ENCODE data around the gene WDHD1.
A peak's percentile ranks its signal among the peaks of the same experiment; 100 is the strongest.
"Not testable (repeated sequence)": the region's sequence is repeated elsewhere in the genome, so short reads cannot be mapped to it uniquely, and the experiment has no call there.

Gene WDHD1

DNA sequence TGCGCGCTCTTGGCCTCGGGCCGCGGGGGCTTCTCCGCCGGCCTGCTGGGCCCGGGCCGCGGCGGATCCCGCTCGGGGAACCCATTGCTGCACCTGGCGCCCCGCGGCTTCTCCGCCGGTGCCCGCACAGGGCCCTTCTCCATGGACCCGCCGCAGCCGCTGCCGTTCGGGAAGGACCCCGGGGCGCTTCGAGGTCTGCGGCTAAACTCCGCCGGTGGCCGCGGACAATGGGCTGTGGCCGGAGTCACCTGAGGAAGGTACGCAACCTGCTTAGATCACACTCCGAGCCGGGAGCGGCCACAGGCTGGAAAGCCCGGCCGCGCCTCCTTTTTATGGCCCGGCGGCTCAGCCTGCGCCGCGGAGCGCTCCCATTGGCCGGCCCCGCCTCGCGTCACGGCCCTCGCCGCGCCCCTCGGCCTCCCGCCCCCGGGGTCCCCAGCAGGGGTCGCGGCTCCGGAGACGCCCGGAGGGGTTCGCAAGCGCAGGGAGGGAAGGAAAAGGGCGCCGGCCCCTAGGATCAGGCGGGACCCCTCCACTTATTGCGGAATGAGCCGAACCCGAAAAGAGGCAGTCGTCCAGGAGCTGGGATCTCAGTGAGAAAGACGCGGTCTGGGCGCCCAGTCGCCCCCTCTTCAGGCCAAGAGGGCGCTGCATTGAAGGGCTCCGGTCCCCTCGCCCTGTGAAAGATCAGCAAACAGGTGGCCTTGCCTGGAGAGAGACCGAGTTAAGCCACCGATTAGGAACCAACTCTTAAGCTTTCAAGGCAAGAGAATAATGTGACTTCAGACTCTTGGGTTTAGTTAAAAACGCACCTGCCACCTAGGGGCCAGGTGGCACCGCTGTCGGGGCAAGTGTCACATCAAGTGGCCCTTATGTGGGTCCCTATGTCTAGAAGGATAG is 124.1 kb downstream of the WDHD1 start, which contains the start of gene GCH1:
TSS of gene GCH1 (minus strand) at position 306 of the 900 bp plus-strand sequence. CDS start at position 143, 163 bp downstream.
- peak; percentile 83 for DNase-seq

DNA sequence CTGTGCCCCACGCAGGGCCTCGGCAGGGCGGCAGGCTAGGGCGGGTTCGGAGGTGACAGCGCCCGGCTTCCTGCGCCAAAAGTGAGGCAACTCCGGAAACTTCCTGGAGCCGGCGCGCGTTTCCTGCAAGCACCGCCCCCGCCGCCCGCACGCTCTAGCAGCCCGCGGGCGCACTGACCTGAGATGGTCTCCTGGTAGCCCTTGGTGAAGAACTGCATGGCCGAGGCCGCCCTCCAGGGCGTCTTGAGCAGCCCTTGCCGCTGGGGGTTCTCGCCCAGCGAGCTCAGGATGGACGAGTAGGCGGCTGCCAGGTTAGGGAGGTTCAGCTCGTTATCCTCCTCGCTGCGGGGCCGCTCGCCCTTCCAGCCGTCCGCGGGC is 124.8 kb downstream of the WDHD1 start:
- peak; percentile 55 for DNase-seq

DNA sequence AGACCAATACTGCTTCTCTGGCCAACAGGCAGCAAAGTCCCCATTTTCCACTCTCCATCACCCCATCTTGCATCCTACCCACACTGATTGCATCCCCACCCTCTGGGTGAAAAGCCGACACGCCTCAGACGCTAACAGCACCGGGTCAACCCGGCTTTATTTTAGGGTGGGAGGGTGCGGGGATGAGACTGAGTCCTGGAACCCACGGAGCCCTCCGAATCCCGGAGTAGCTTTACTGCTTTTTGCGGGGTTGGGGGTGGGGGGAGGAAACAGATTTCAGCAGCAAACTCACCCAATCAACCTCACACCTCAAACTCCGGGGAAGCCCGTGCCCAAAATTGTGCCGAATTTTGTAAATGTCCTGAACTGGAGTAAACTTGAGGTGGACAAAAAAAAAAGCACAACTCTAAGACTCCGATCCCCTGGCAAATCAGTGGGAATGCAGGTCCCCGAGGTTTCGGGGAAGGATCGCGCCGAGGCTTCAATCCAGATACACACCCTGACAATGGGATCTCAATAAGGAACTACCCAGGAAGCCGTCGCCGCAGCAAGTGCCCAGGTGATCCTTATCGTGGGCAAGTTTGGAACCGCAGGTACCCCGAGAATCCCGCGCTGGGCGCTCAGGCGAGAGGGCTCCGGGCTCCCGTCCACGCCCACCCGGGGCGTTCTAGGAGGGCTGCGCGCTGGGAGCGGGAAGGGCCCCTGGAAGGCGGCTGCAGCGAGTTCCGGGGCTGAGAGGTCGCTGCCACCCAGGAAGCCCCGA is 125.3 kb downstream of the WDHD1 start:
- peak; percentile 46 for DNase-seq

DNA sequence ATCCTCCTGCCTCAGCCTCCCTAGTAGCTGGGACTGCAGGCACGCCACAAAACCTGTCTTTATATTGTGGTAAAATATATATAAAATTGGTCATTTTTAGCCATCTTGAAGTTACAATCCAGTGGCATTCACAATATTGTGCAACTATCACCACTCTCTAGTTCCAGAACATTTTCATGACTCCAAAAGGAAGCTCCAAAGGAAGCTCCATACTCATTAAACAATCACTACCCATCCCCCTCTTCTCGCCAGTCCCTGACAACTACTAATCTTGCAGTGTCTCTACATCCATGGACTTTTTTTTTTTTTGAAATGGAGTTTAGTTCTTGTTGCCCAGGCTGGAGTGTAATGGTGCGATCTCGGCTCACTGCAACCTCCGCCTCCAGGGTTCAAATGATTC is 127.3 kb downstream of the WDHD1 start:
- DNase-seq = no peak

DNA sequence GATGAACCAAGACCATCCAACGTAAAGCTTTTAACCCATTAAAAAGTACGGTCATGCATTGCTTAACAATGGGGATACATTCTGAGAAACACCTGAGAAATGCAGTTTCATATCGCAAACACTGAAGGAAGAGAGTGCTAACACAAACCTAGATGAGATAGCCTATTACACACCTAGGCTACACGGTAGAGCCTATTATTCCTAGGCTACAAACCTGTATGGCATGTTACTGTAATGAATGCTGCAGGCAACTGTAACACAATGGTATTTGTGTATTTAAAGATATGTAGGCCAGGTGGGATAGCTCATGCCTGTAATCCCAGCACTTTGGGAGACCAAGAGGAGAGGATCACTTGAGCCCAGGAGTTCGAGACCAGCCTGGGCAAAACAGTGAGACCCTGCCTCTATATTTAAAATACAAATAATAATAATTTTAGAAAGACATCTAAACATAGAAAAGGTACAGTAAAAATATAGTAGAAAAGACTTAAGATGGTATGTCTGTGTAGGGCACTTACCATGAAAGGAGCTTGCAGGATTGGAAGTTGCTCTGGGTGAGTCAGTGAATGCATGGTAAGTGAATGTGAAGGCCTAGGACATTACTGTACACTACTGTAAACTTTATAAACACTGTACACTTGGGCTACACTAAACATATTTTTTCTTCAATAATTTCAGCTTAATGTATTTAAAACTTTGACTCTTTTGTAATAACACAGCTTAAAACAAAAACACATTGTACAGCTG is 128.9 kb downstream of the WDHD1 start:
- DNase-seq = not testable (repeated sequence)

DNA sequence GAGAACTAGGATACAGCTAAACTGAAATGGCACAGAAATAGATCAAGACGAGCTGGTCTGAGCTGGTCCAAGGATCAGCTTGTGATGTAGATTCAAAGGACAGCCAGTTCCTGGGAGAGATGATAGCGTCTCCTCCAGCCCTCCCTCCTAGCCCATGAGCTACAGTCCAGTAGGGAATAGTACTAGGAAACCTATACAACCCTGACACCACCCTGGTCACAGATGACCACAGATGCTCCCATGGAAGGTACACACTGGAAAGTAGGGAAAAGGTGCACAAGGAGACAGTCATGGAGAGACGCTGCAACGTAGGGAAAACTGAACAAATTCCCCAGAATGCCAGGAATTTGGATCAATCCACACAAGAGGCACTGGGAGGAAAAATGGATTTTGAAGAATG is 131.2 kb downstream of the WDHD1 start:
- no peak for DNase-seq

DNA sequence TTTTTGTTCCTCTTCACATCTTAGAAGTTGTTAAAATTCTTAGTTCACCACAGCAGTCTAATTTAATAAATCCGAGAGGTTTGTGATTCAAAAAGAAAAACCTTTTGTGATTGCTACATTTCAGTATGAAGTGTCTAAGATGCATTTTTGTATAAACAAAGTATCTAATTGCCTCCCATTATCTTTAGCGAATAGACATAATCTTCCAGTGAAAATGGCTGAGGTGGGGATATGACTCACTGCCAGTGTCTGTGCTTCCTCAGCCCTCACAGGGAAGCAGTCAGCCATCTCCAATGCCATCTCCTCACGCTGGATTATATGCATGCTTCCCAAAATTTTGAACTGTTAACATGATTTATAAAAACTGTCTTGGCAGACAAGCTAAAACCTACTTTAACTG is 131.9 kb downstream of the WDHD1 start:
- DNase-seq = no peak

DNA sequence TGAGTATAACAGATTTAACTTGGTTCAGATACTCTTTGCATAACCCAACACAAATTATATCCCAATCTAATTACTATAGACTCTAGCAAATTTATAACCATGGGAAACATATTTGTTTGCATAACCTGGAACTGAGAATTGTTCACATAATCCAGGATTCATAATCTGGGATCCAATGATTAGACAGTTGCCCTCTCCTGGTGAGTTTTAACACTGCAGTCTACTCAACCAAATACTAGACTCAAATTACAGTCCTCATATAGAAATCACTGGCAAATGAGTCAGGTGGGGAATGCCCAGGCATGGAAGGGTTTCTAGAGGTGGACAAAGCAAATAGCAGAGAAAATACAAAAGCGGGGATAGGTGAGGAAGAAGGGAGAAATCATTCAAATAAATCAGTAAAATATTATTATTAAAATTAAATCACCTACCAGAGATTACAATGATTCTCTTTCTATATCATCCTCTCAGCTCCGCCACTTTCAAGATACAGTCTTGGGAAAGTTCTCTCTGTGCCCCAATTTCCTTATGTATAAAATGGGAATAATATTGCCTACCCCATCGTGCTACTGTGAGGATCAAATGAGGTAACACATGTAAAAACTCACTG is 133.6 kb downstream of the WDHD1 start:
- peak; percentile 11 for DNase-seq

DNA sequence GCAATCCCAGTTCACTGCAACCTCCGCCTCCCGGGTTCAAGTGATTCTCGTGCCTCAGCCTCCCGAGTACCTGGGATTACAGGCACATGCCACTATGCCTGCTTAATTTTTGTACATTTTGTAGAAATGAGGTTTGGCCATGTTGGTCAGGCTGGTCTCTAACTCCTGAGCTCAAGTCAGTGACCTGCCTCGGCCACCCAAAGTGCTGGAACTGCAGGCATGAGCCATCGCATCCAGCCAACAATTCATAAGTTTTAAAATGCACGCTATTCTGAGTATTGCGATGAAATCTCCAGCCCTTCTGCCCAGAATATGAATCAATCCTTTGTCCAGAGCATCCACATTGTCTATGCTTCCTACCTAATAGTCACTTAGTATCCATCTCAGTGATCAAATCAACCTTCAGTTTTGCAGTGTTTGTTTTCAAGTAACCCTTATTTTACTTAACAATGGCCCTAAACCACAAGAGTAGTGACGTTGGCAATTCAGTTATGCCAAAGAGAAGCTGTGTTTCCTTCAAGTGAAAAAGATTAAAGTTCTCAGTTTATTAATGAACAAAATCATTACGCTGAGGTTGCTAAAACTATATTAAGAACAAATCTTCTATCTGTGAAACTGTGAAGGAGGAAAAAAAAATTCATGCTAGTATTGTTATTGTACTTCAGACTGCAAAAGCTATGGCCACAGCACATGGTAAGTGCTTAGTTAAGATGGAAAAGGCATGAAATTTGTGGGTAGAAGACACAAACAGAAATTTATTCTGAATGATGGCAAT is 135.2 kb downstream of the WDHD1 start:
- DNase-seq = no peak

DNA sequence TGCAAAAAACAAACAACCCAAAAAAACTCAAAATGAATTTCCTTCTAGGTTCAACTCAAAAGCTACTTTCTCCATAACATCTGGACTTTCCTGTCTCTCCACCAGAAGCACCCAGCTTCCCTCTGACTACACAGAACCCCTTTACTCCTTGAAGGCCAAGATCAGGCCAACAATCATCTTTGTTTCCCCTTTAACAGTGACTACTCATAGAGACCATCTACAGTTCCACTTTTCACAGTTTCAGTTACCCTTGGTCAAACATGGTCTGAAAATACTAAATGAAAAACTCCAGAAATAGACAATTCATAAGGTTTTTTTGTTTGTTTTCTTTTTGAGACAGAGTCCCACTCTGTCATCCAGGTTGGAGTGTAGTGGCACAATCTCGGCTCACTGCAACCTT is 136.1 kb downstream of the WDHD1 start:
- no peak for DNase-seq

DNA sequence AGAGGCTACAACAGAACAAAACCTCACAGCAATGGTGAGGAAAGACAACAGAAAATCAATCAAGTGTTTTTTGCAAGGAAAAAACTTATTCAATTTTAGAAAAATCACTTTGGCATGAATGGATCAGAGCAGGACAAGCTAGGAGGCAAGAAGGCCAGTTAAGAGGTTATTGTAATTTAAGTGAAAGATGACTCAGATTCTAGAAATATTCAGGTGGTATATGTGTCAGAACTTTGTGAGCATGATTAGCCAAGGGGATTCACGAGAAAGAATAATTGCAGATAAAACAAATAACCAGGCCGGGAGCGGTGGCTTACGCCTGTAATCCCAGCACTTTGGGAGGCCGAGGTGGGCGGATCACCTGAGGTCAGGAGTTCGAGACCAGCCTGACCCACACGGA is 137.0 kb downstream of the WDHD1 start:
- no peak for DNase-seq
